HL-60/S4 treated with phorbol 12-myristate 13-acetate at 8.2 ng/mL for 4 days and 3 days (cell line): ENCODE measurements around the gene MLN.

Experiments used
- in situ Hi-C: fragments of 300-500 bp; cut with MboI; formaldehyde crosslinking; loops from 2 replicates; pipeline ENCODE4 v1.15.0; 2022; ENCODE audit warnings: low sequenced_read_pairs

Gene MLN

GRCh38 chr6:33790910-33791309 is 12.9 kb downstream of the MLN start:
- in situ Hi-C loops = no loop called here

- in situ Hi-C loops = no loop called here
These were observed 13.4 kb downstream of the MLN start for GRCh38 chr6:33790379-33790778.

- in situ Hi-C loops = no loop called here
These were observed 14.3 kb downstream of the MLN start for GRCh38 chr6:33789550-33789895.

- in situ Hi-C loops = no loop called here
These were observed 14.9 kb downstream of the MLN start, which contains the start of gene LEMD2 for GRCh38 chr6:33788694-33789549. LEMD2 (minus strand) TSS chr6:33789130; CDS start chr6:33789116, 14 bp downstream.

- in situ Hi-C loops = no loop called here
These were observed 15.7 kb downstream of the MLN start for GRCh38 chr6:33787954-33788693.

GRCh38 chr6:33787346-33787953 is 16.4 kb downstream of the MLN start:
- in situ Hi-C loops = no loop called here

- in situ Hi-C loops = no loop called here
These were observed 17.1 kb downstream of the MLN start for GRCh38 chr6:33786736-33787135.

GRCh38 chr6:33785778-33786177 is 18.0 kb downstream of the MLN start:
- in situ Hi-C loops = no loop called here

GRCh38 chr6:33784787-33785186 is 19.0 kb downstream of the MLN start:
- in situ Hi-C loops = no loop called here

GRCh38 chr6:33783781-33784520 is 19.9 kb downstream of the MLN start:
- in situ Hi-C loops = no loop called here

GRCh38 chr6:33782561-33782960 is 21.2 kb downstream of the MLN start:
- in situ Hi-C loops = no loop called here

- in situ Hi-C loops = no loop called here
These were observed 22.4 kb downstream of the MLN start for GRCh38 chr6:33781131-33781975.

- in situ Hi-C loops = no loop called here
These were observed 23.9 kb downstream of the MLN start for GRCh38 chr6:33779895-33780294.

GRCh38 chr6:33779290-33779689 is 24.5 kb downstream of the MLN start:
- in situ Hi-C loops = no loop called here

GRCh38 chr6:33778444-33779121 is 25.2 kb downstream of the MLN start:
- in situ Hi-C loops = no loop called here

GRCh38 chr6:33777398-33778388 is 26.1 kb downstream of the MLN start:
- in situ Hi-C loops = no loop called here

- in situ Hi-C loops = no loop called here
These were observed 27.0 kb downstream of the MLN start for GRCh38 chr6:33776764-33777163.

- in situ Hi-C loops = no loop called here
These were observed 27.6 kb downstream of the MLN start for GRCh38 chr6:33776186-33776585.
